NCI-H187 treated with DMSO at 0.1 percent for 48 hours (cell line): ENCODE measurements around the gene OR51A7.
"Not testable (repeated sequence)": the region's sequence is repeated elsewhere in the genome, so short reads cannot be mapped to it uniquely, and the experiment has no call there.

Source experiments
- DNase-seq: peaks from one replicate; lab custom pipeline; 2025; lab: John Stamatoyannopoulos, UW

OR51A7 gene

DNA sequence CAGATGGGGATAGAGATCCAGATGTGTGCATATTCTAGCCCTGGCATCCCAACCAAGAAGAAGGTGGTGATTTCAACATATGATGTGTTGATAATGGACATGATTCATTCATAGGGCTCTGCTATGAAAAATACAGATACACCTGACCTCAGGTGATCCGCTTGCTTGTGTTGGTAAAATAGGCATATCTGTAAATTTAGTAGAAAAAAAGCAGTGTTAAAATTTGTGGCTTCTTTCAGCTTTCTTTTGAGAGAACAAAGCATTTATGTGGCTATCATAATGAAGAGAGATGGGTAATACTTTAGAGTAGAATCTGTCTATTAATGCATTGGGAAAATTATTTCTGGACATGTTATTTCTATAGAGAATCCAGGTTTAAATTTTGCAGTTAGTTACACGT lies 52.0 kb downstream of the OR51A7 start, which contains the start of gene OR51A2:
Gene OR51A2 (minus strand): TSS at position 101 of the 400 bp plus-strand sequence. CDS start 0 bp downstream, at position 101.
- not testable (repeated sequence) for DNase-seq

DNA sequence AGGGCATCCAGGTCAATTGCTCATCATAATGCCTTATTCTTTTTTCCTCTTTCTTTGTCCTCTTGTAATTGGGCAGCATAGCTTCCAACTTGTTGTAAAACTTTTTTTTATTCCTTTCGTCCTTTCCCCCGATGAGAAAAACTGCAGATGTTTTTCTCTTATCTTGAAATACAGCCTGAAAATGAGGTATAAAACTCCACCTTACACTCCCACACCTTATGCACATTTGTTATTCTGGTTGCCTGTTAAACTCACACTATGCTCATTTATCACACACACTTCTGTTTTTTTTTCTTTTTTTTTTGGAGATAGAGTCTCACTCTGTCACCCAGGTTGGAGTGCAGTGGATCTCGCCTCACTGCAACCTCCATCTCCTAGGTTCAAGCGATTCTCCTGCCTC lies 53.8 kb downstream of the OR51A7 start:
- no peak for DNase-seq
